Measurements from ENCODE around the gene DUSP22. TPM values are rescaled to one million over a fixed set of nuclear protein-coding genes. Genes with fewer than 3 reads are reported as not detected.

DUSP22 gene
- polyA plus RNA-seq, 4 donors, result 18.8 to 40.0 (median 29.1) TPM

- DNase-seq (no peak), FAIRE-seq (no peak)
- no peak overlapping the region for H3K4me3 ChIP-seq (ENCODE audit: low read depth in 1 of 3, low read length in 3 of 3)
- no peaks in the 10 kb centered on the region for H3K9me3 ChIP-seq (ENCODE audit: control insufficient read depth in 2 of 2, insufficient read depth in 1 of 2, low read depth in 1 of 2, low read length in 1 of 2)
- no peak overlapping the region for H3K27ac ChIP-seq (ENCODE audit: low read depth in 1 of 3, low read length in 2 of 3)
- peaks cover 0 to 30% (median 5%) of the 10 kb centered on the region in 3 donors for H3K4me1 ChIP-seq (ENCODE audit: control insufficient read depth in 3 of 3, insufficient read depth in 2 of 3, low read depth in 1 of 3, low read length in 2 of 3)
- H3K27me3 ChIP-seq (ENCODE audit: control insufficient read depth in 3 of 3, insufficient read depth in 3 of 3, low read length in 3 of 3), result no peaks in the 10 kb centered on the region
- H3K36me3 ChIP-seq (ENCODE audit: control insufficient read depth in 3 of 3, insufficient read depth in 2 of 3, low read depth in 1 of 3, low read length in 3 of 3), result peaks cover 0 to 23% (median 0%) of the 10 kb centered on the region in 3 donors
- 86 to 92% (median 90%) methylated on average over 10 of the region's 10 CpGs for WGBS, 3 donors
These were observed 16.0 kb downstream of the DUSP22 start for GRCh38 chr6:308307-308706.

GRCh38 chr6:308768-309167 lies 16.5 kb downstream of the DUSP22 start:
- WGBS, 3 donors, result 68 to 90% (median 76%) methylated on average over 8 of the region's 8 CpGs
- Histone ChIP-seq H3K27ac (ENCODE audit: low read depth in 1 of 3, low read length in 2 of 3) (no peak overlapping the region), H3K36me3 (ENCODE audit: control insufficient read depth in 3 of 3, insufficient read depth in 2 of 3, low read depth in 1 of 3, low read length in 3 of 3) (peaks cover 0 to 20% (median 0%) of the 10 kb centered on the region in 3 donors), H3K4me1 (ENCODE audit: control insufficient read depth in 3 of 3, insufficient read depth in 2 of 3, low read depth in 1 of 3, low read length in 2 of 3) (peaks cover 0 to 30% (median 5%) of the 10 kb centered on the region in 3 donors), H3K4me3 (ENCODE audit: low read depth in 1 of 3, low read length in 3 of 3) (no peak overlapping the region), H3K9me3 (ENCODE audit: control insufficient read depth in 2 of 2, insufficient read depth in 1 of 2, low read depth in 1 of 2, low read length in 1 of 2) (no peaks in the 10 kb centered on the region), H3K27me3 (ENCODE audit: control insufficient read depth in 3 of 3, insufficient read depth in 3 of 3, low read length in 3 of 3) (no peaks in the 10 kb centered on the region)
- DNase-seq (no peak), FAIRE-seq (no peak)

- DNase-seq, result no peak
- Histone ChIP-seq H3K27me3 (ENCODE audit: control insufficient read depth in 3 of 3, insufficient read depth in 3 of 3, low read length in 3 of 3) (no peaks in the 10 kb centered on the region), H3K4me1 (ENCODE audit: control insufficient read depth in 3 of 3, insufficient read depth in 2 of 3, low read depth in 1 of 3, low read length in 2 of 3) (peaks cover 0 to 23% (median 5%) of the 10 kb centered on the region in 3 donors), H3K9me3 (ENCODE audit: control insufficient read depth in 2 of 2, insufficient read depth in 1 of 2, low read depth in 1 of 2, low read length in 1 of 2) (no peaks in the 10 kb centered on the region), H3K27ac (ENCODE audit: low read depth in 1 of 3, low read length in 2 of 3) (no peak overlapping the region), H3K4me3 (ENCODE audit: low read depth in 1 of 3, low read length in 3 of 3) (no peak overlapping the region), H3K36me3 (ENCODE audit: control insufficient read depth in 3 of 3, insufficient read depth in 2 of 3, low read depth in 1 of 3, low read length in 3 of 3) (peaks cover 0 to 21% (median 0%) of the 10 kb centered on the region in 3 donors)
- FAIRE-seq, result no peak
- 91 to 94% (median 92%) methylated on average over 12 of the region's 12 CpGs for WGBS, 3 donors
These were observed 17.7 kb downstream of the DUSP22 start for GRCh38 chr6:309947-310346.

GRCh38 chr6:310671-311070 lies 18.4 kb downstream of the DUSP22 start:
- peaks cover 0 to 18% (median 5%) of the 10 kb centered on the region in 3 donors for H3K4me1 ChIP-seq (ENCODE audit: control insufficient read depth in 3 of 3, insufficient read depth in 2 of 3, low read depth in 1 of 3, low read length in 2 of 3)
- no peaks in the 10 kb centered on the region for H3K27me3 ChIP-seq (ENCODE audit: control insufficient read depth in 3 of 3, insufficient read depth in 3 of 3, low read length in 3 of 3)
- no peak overlapping the region for H3K4me3 ChIP-seq (ENCODE audit: low read depth in 1 of 3, low read length in 3 of 3)
- DNase-seq (no peak), FAIRE-seq (no peak)
- peaks cover 0 to 19% (median 0%) of the 10 kb centered on the region in 3 donors for H3K36me3 ChIP-seq (ENCODE audit: control insufficient read depth in 3 of 3, insufficient read depth in 2 of 3, low read depth in 1 of 3, low read length in 3 of 3)
- WGBS, 3 donors, result 65 to 82% (median 67%) methylated on average over 2 of the region's 2 CpGs
- no peaks in the 10 kb centered on the region for H3K9me3 ChIP-seq (ENCODE audit: control insufficient read depth in 2 of 2, insufficient read depth in 1 of 2, low read depth in 1 of 2, low read length in 1 of 2)
- H3K27ac ChIP-seq (ENCODE audit: low read depth in 1 of 3, low read length in 2 of 3), result no peak overlapping the region

GRCh38 chr6:311679-312220 lies 19.5 kb downstream of the DUSP22 start:
- Histone ChIP-seq H3K36me3 (ENCODE audit: control insufficient read depth in 3 of 3, insufficient read depth in 2 of 3, low read depth in 1 of 3, low read length in 3 of 3) (peaks cover 0 to 22% (median 0%) of the 10 kb centered on the region in 3 donors), H3K27ac (ENCODE audit: low read depth in 1 of 3, low read length in 2 of 3) (no peak overlapping the region), H3K4me1 (ENCODE audit: control insufficient read depth in 3 of 3, insufficient read depth in 2 of 3, low read depth in 1 of 3, low read length in 2 of 3) (peaks cover 0 to 9% (median 3%) of the 10 kb centered on the region in 3 donors), H3K27me3 (ENCODE audit: control insufficient read depth in 3 of 3, insufficient read depth in 3 of 3, low read length in 3 of 3) (no peaks in the 10 kb centered on the region), H3K4me3 (ENCODE audit: low read depth in 1 of 3, low read length in 3 of 3) (no peak overlapping the region), H3K9me3 (ENCODE audit: control insufficient read depth in 2 of 2, insufficient read depth in 1 of 2, low read depth in 1 of 2, low read length in 1 of 2) (no peaks in the 10 kb centered on the region)
- FAIRE-seq (no peak), DNase-seq (no peak)
- 84 to 85% (median 85%) methylated on average over 17 of the region's 17 CpGs for WGBS, 3 donors

- no peaks in the 10 kb centered on the region for H3K9me3 ChIP-seq (ENCODE audit: control insufficient read depth in 2 of 2, insufficient read depth in 1 of 2, low read depth in 1 of 2, low read length in 1 of 2)
- DNase-seq, result peak in 1 of 2 donors; percentile 42
- H3K27ac ChIP-seq (ENCODE audit: low read depth in 1 of 3, low read length in 2 of 3), result peak overlapping the region in 1 of 3 donors; percentile 47
- H3K27me3 ChIP-seq (ENCODE audit: control insufficient read depth in 3 of 3, insufficient read depth in 3 of 3, low read length in 3 of 3), result no peaks in the 10 kb centered on the region
- no peaks in the 10 kb centered on the region for H3K4me1 ChIP-seq (ENCODE audit: control insufficient read depth in 3 of 3, insufficient read depth in 2 of 3, low read depth in 1 of 3, low read length in 2 of 3)
- 26 to 54% (median 29%) methylated on average over 2 of the region's 2 CpGs for WGBS, 3 donors
- no peak overlapping the region for H3K4me3 ChIP-seq (ENCODE audit: low read depth in 1 of 3, low read length in 3 of 3)
- FAIRE-seq, result no peak
- peaks cover 0 to 15% (median 0%) of the 10 kb centered on the region in 3 donors for H3K36me3 ChIP-seq (ENCODE audit: control insufficient read depth in 3 of 3, insufficient read depth in 2 of 3, low read depth in 1 of 3, low read length in 3 of 3)
These were observed 20.8 kb downstream of the DUSP22 start for GRCh38 chr6:313087-313486.

GRCh38 chr6:313917-314316 lies 21.6 kb downstream of the DUSP22 start:
- WGBS, 3 donors, result 90 to 94% (median 92%) methylated on average over 10 of the region's 10 CpGs
- DNase-seq (no peak), FAIRE-seq (no peak)
- Histone ChIP-seq H3K36me3 (ENCODE audit: control insufficient read depth in 3 of 3, insufficient read depth in 2 of 3, low read depth in 1 of 3, low read length in 3 of 3) (peaks cover 0 to 16% (median 0%) of the 10 kb centered on the region in 3 donors), H3K9me3 (ENCODE audit: control insufficient read depth in 2 of 2, insufficient read depth in 1 of 2, low read depth in 1 of 2, low read length in 1 of 2) (no peaks in the 10 kb centered on the region), H3K4me1 (ENCODE audit: control insufficient read depth in 3 of 3, insufficient read depth in 2 of 3, low read depth in 1 of 3, low read length in 2 of 3) (no peaks in the 10 kb centered on the region), H3K27ac (ENCODE audit: low read depth in 1 of 3, low read length in 2 of 3) (no peak overlapping the region), H3K27me3 (ENCODE audit: control insufficient read depth in 3 of 3, insufficient read depth in 3 of 3, low read length in 3 of 3) (no peaks in the 10 kb centered on the region), H3K4me3 (ENCODE audit: low read depth in 1 of 3, low read length in 3 of 3) (no peak overlapping the region)

- no peaks in the 10 kb centered on the region for H3K27me3 ChIP-seq (ENCODE audit: control insufficient read depth in 3 of 3, insufficient read depth in 3 of 3, low read length in 3 of 3)
- WGBS, 3 donors, result 91 to 94% (median 92%) methylated on average over 5 of the region's 5 CpGs
- no peak overlapping the region for H3K4me3 ChIP-seq (ENCODE audit: low read depth in 1 of 3, low read length in 3 of 3)
- H3K27ac ChIP-seq (ENCODE audit: low read depth in 1 of 3, low read length in 2 of 3), result no peak overlapping the region
- H3K9me3 ChIP-seq (ENCODE audit: control insufficient read depth in 2 of 2, insufficient read depth in 1 of 2, low read depth in 1 of 2, low read length in 1 of 2), result no peaks in the 10 kb centered on the region
- no peak for DNase-seq
- peaks cover 0 to 16% (median 0%) of the 10 kb centered on the region in 3 donors for H3K36me3 ChIP-seq (ENCODE audit: control insufficient read depth in 3 of 3, insufficient read depth in 2 of 3, low read depth in 1 of 3, low read length in 3 of 3)
- no peak for FAIRE-seq
- no peaks in the 10 kb centered on the region for H3K4me1 ChIP-seq (ENCODE audit: control insufficient read depth in 3 of 3, insufficient read depth in 2 of 3, low read depth in 1 of 3, low read length in 2 of 3)
These were observed 22.1 kb downstream of the DUSP22 start for GRCh38 chr6:314377-314776.

- WGBS, 3 donors, result 79 to 84% (median 80%) methylated on average over 6 of the region's 6 CpGs
- H3K4me1 ChIP-seq (ENCODE audit: control insufficient read depth in 3 of 3, insufficient read depth in 2 of 3, low read depth in 1 of 3, low read length in 2 of 3), result no peaks in the 10 kb centered on the region
- DNase-seq (no peak), FAIRE-seq (no peak)
- H3K27ac ChIP-seq (ENCODE audit: low read depth in 1 of 3, low read length in 2 of 3), result no peak overlapping the region
- no peaks in the 10 kb centered on the region for H3K9me3 ChIP-seq (ENCODE audit: control insufficient read depth in 2 of 2, insufficient read depth in 1 of 2, low read depth in 1 of 2, low read length in 1 of 2)
- H3K36me3 ChIP-seq (ENCODE audit: control insufficient read depth in 3 of 3, insufficient read depth in 2 of 3, low read depth in 1 of 3, low read length in 3 of 3), result peaks cover 0 to 16% (median 0%) of the 10 kb centered on the region in 3 donors
- H3K4me3 ChIP-seq (ENCODE audit: low read depth in 1 of 3, low read length in 3 of 3), result no peak overlapping the region
- no peaks in the 10 kb centered on the region for H3K27me3 ChIP-seq (ENCODE audit: control insufficient read depth in 3 of 3, insufficient read depth in 3 of 3, low read length in 3 of 3)
These were observed 22.9 kb downstream of the DUSP22 start for GRCh38 chr6:315226-315625.

All from small intestine (tissue), 7 donors.